KBM-7 (cell line): ENCODE results near the gene FAM83C.

Experiments
- DNase-seq: peaks from one replicate; pipeline ENCODE4 v3.0.0-alpha.2; 2015
- in situ Hi-C: fragments of 300-500 bp; cut with MboI; formaldehyde crosslinking; loops from 2 replicates; pipeline ENCODE4 v1.14.3; 2020; ENCODE audit warnings: low sequenced_read_pairs, low pct_unique_long_range_greater_than_20kb, mixed read lengths

Gene FAM83C

GRCh38 chr20:35287509-35288324 lies 4.5 kb downstream of the FAM83C start:
- no peak for DNase-seq
- in situ Hi-C loops, result no loop called here

- in situ Hi-C loops, result no loop called here
- no peak for DNase-seq
Measured at GRCh38 chr20:35286899-35287508, 5.2 kb downstream of the FAM83C start.

- in situ Hi-C loops, result no loop called here
- no peak for DNase-seq
Measured at GRCh38 chr20:35286077-35286898, 5.9 kb downstream of the FAM83C start.

- no peak for DNase-seq
- in situ Hi-C loops, result no loop called here
Measured at GRCh38 chr20:35285806-35286076, 6.5 kb downstream of the FAM83C start.

GRCh38 chr20:35284992-35285805 lies 7.0 kb downstream of the FAM83C start:
- in situ Hi-C loops, result no loop called here
- DNase-seq, result no peak

GRCh38 chr20:35284267-35284991 lies 7.8 kb downstream of the FAM83C start, which contains the start of gene EIF6:
Gene EIF6 (minus strand): TSS chr20:35284772. CDS start chr20:35284487, 285 bp downstream.
- peak; percentile 87 for DNase-seq
- in situ Hi-C loops, result no loop called here

GRCh38 chr20:35283441-35284266 lies 8.6 kb downstream of the FAM83C start:
- DNase-seq, result peak; percentile 27
- in situ Hi-C loops, result no loop called here

GRCh38 chr20:35281506-35282101 lies 10.6 kb downstream of the FAM83C start:
- in situ Hi-C loops, result no loop called here
- no peak for DNase-seq

GRCh38 chr20:35280523-35280922 lies 11.7 kb downstream of the FAM83C start:
- no peak for DNase-seq
- in situ Hi-C loops, result no loop called here

- DNase-seq, result no peak
- in situ Hi-C loops, result no loop called here
Measured at GRCh38 chr20:35279533-35280174, 12.6 kb downstream of the FAM83C start.

- in situ Hi-C loops, result no loop called here
- no peak for DNase-seq
Measured at GRCh38 chr20:35279040-35279439, 13.2 kb downstream of the FAM83C start.

GRCh38 chr20:35277531-35278395 lies 14.5 kb downstream of the FAM83C start, which contains the start of gene MMP24OS:
Gene MMP24OS (minus strand): TSS chr20:35278122. CDS start chr20:35277929, 193 bp downstream.
- peak; percentile 86 for DNase-seq
- in situ Hi-C loops, result no loop called here

GRCh38 chr20:35277127-35277526 lies 15.1 kb downstream of the FAM83C start:
- no peak for DNase-seq
- in situ Hi-C loops, result no loop called here

GRCh38 chr20:35276408-35276807 lies 15.8 kb downstream of the FAM83C start:
- no peak for DNase-seq
- in situ Hi-C loops, result no loop called here

- DNase-seq, result no peak
- in situ Hi-C loops, result no loop called here
Measured at GRCh38 chr20:35275741-35276251, 16.4 kb downstream of the FAM83C start.
